GM12891 (cell line): Measurements from ENCODE around the gene ZNF575.

Experiments used
- DNase-seq: peaks from one replicate; pipeline ENCODE4 v3.0.0; 2011; ENCODE audit warnings: low spot score; ENCODE audit not compliant: insufficient read length
- FAIRE-seq: peaks from 2 replicates; lab custom pipeline; 2011; peaks lifted over from hg19 to GRCh38; lab: Jason Lieb, UNC
- PAX5 ChIP-seq: IDR thresholded peaks from 2 replicates; pipeline ENCODE4 v1.6.1; 2011; ENCODE audit warnings: low read length, moderate library complexity, mild to moderate bottlenecking; ENCODE audit not compliant: insufficient read depth, severe bottlenecking
- POLR2A ChIP-seq: IDR thresholded peaks from 2 replicates; pipeline ENCODE4 v1.6.1; 2011; ENCODE audit warnings: low read depth, low read length, control low read depth
- POLR2AphosphoS5 ChIP-seq: IDR thresholded peaks from 2 replicates; pipeline ENCODE4 v1.6.1; 2011; ENCODE audit warnings: low read depth, low read length, control low read depth
- POU2F2 ChIP-seq: IDR thresholded peaks from 2 replicates; pipeline ENCODE4 v1.6.1; 2011; ENCODE audit warnings: low read depth, mild to moderate bottlenecking, control low read depth, low read length, moderate library complexity
- SPI1 ChIP-seq: IDR thresholded peaks from 2 replicates; pipeline ENCODE4 v1.6.1; 2011; ENCODE audit warnings: low read depth, low read length, control low read depth
- TAF1 ChIP-seq: IDR thresholded peaks from 2 replicates; pipeline ENCODE4 v1.6.1; 2011; ENCODE audit warnings: low read depth, low read length, control low read depth

ZNF575 gene

DNA sequence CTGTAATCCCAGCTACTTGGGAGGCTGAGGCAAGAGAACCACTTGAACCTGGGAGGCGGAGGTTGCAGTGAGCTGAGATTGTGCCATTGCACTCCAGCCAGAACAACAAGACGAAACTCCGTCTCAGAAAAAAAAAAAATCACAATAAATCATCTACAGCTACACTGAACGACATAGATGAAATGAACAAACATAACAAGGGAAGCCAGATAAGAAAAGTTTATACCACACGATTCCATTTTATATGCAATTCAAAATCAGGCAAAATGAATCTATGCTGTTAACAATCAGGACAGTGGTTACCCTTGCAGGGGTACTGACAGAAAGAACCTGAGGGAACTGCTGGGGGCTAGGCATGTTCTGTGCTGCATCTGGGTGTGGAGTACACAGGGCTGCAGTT lies 36.7 kb downstream of the ZNF575 start:
- DNase-seq (no peak), FAIRE-seq (no peak)
- TF ChIP-seq POU2F2 (no peak), SPI1 (no peak), POLR2AphosphoS5 (no peak)

DNA sequence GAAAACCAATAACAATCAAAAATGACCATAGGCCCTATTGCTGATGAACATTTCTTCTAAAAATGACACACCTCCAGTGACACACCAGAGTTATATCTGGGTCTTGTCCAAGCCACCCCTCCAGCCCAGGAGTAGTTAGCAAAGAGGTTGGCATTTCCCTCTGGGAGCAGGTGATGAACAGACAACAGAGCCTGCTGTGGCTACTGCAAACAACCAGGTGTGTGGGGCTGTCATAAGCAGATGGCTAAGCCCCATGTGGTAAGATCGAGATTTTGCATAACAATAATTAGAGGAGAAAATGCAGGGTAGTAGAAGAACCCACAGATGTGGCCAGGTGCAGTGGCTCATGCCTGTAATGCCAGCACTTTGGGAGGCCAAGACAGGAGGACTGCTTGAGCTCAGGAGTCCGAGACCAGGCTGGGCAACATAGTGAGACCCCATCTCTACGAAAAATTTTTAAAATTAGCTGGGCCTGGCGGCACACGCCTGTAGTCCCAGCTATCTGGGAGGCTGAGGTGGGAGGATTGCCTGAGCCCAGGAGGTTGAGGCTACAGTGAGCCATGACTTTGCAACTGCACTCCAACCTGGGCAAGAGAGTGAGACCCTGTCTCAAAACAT lies 37.3 kb downstream of the ZNF575 start:
- FAIRE-seq (no peak), DNase-seq (no peak)
- TF ChIP-seq POLR2A (no peak), TAF1 (no peak), SPI1 (no peak), PAX5 (no peak), POU2F2 (no peak), POLR2AphosphoS5 (no peak)

GRCh38 chr19:43572171-43572588 lies 39.2 kb downstream of the ZNF575 start:
- FAIRE-seq, result no peak
- TF ChIP-seq POLR2AphosphoS5, result no peak
- no peak for TF ChIP-seq TAF1
- TF ChIP-seq POU2F2, result no peak
- TF ChIP-seq PAX5, result no peak
- no peak for TF ChIP-seq SPI1
- TF ChIP-seq POLR2A, result no peak
- no peak for DNase-seq

DNA sequence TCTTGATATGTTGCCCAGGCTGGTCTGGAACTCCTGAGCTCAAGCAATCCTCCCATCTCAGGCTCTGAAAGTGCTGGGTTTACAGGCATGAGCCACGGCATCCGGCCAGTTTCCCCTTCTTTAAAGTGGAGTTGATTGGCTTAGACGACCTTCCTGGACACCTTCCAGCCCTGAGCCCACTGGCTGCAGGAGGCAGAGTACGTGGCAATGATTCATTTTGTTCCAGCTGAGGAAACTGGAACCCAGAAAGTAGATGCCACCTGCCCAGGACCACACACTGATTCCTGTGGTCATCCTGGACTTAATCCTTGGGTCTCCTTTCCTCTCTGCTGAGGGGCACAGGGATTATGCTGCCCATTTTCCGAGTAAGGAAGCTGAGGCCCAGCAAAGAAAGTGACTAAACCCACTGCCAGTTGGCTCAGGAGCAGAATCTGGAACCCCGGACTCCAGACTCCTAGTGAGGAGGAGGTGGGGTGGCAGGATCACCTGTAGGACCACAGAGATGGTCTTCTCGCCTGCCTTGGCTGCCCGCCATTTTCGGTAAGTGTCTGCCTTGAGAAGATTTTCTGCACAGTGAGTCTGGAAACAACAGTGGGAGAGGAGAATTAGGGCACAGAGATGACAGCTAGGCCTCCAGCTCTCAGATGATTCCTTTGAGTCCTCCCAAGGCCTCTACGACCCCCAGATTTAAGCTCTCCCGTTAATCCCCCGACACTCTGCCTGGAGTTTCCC lies 41.6 kb downstream of the ZNF575 start:
- DNase-seq (no peak), FAIRE-seq (peak; percentile 9)
- TF ChIP-seq TAF1 (no peak), POLR2AphosphoS5 (no peak), PAX5 (no peak), POU2F2 (no peak)

- FAIRE-seq (peak; percentile 100), DNase-seq (peak; percentile 97)
- no peak for TF ChIP-seq TAF1
- TF ChIP-seq SPI1, result no peak
- TF ChIP-seq POLR2AphosphoS5, result no peak
- no peak for TF ChIP-seq POU2F2
- TF ChIP-seq PAX5, result no peak
- no peak for TF ChIP-seq POLR2A
These were observed 42.4 kb downstream of the ZNF575 start, which contains the start of the genes PINLYP and XRCC1 for GRCh38 chr19:43575156-43575950. Gene PINLYP (plus strand): TSS chr19:43575801. CDS start chr19:43577192, 1,391 bp downstream. Gene XRCC1 (minus strand): TSS chr19:43575527. CDS start chr19:43575458, 69 bp downstream.

GRCh38 chr19:43575955-43576878 lies 43.2 kb downstream of the ZNF575 start:
- TF ChIP-seq PAX5 (no peak), POLR2AphosphoS5 (no peak), TAF1 (no peak), SPI1 (no peak), POU2F2 (no peak), POLR2A (no peak)
- DNase-seq, result no peak
- FAIRE-seq, result no peak

DNA sequence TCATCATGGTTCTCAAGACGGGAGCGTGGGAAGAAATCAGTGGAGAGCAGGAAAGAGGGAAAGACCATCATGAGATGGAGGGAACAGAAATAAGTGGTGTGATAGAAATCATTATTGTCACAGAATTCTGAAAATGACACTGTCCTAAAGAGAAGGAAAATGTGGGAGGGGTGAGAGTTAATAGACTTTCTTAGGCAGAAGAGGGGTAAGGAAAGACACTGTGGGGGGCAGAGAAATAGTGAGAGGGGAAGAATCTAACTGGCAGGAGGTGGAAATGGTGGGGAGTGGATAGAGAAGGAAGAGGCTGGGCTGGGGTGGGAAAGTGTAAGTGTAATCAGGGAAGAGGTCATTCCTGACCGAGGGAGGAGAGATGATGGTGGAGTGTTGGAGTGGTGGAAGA lies 45.8 kb downstream of the ZNF575 start:
- DNase-seq, result no peak
- TF ChIP-seq PAX5, result no peak
- no peak for TF ChIP-seq POU2F2
- TF ChIP-seq SPI1, result no peak
- no peak for TF ChIP-seq TAF1
- no peak for TF ChIP-seq POLR2A
- no peak for TF ChIP-seq POLR2AphosphoS5
- FAIRE-seq, result no peak

GRCh38 chr19:43581467-43581866 lies 48.5 kb downstream of the ZNF575 start:
- DNase-seq (no peak), FAIRE-seq (no peak)
- TF ChIP-seq POLR2A (no peak), POU2F2 (no peak), POLR2AphosphoS5 (no peak), PAX5 (no peak), SPI1 (no peak), TAF1 (no peak)

GRCh38 chr19:43582495-43582894 lies 49.5 kb downstream of the ZNF575 start:
- DNase-seq (no peak), FAIRE-seq (no peak)
- TF ChIP-seq SPI1 (no peak), TAF1 (no peak), POLR2A (no peak), POU2F2 (no peak), POLR2AphosphoS5 (no peak), PAX5 (no peak)
